GM12872 (cell line): Measurements from ENCODE around the gene KCNAB2.
A peak's percentile ranks its signal among the peaks of the same experiment; 100 is the strongest.

Source experiments
- TF ChIP-seq, protein P1 (sequence below): IDR thresholded peaks from 3 replicates; pipeline ENCODE4 v1.5.1; 2011; ENCODE audit warnings: low read depth, mild to moderate bottlenecking, low read length, moderate library complexity; ENCODE audit not compliant: insufficient read depth

Gene KCNAB2

DNA sequence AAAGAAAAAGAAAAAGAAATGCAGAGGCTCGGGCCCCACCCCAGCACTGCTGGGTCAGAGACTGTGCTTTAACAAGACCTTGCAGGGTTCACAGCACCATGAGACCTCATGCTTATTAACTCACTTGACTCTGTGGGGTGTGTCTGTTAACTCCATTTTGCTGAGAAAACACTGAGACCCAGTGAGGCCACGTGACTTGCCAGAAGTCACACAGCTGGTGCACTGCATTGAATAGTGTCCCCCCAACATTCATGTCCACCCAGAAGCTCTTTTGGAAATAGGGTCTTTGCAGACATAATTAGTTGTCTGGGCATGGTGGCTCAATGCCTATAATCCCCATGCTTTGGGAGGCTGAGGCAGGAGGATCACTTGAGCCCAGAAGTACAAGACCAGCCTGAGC lies 94.7 kb downstream of the KCNAB2 start:
- TF ChIP-seq, protein P1, sequence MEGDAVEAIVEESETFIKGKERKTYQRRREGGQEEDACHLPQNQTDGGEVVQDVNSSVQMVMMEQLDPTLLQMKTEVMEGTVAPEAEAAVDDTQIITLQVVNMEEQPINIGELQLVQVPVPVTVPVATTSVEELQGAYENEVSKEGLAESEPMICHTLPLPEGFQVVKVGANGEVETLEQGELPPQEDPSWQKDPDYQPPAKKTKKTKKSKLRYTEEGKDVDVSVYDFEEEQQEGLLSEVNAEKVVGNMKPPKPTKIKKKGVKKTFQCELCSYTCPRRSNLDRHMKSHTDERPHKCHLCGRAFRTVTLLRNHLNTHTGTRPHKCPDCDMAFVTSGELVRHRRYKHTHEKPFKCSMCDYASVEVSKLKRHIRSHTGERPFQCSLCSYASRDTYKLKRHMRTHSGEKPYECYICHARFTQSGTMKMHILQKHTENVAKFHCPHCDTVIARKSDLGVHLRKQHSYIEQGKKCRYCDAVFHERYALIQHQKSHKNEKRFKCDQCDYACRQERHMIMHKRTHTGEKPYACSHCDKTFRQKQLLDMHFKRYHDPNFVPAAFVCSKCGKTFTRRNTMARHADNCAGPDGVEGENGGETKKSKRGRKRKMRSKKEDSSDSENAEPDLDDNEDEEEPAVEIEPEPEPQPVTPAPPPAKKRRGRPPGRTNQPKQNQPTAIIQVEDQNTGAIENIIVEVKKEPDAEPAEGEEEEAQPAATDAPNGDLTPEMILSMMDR: no peak

DNA sequence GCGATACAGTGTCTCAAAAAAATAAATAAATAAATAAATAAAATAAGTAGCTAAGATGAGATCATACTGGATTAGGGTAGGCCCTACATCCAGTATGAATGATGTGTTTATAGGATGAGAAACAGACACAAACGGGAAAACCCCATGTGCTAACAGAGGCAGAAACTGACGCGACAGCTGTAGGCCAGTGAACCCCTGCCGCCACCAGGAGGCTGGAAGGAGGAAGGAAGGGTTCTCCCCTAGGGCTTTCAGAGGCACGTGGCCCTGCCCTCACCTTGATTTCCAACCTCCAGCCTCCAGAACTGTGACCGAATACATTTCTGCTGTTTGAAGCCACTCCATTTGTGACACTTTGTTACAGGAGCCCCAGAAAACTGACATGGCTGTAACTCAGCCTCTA lies 95.9 kb downstream of the KCNAB2 start:
- TF ChIP-seq, protein P1: peak; percentile 49; the same call in 2 of the 3 replicates

DNA sequence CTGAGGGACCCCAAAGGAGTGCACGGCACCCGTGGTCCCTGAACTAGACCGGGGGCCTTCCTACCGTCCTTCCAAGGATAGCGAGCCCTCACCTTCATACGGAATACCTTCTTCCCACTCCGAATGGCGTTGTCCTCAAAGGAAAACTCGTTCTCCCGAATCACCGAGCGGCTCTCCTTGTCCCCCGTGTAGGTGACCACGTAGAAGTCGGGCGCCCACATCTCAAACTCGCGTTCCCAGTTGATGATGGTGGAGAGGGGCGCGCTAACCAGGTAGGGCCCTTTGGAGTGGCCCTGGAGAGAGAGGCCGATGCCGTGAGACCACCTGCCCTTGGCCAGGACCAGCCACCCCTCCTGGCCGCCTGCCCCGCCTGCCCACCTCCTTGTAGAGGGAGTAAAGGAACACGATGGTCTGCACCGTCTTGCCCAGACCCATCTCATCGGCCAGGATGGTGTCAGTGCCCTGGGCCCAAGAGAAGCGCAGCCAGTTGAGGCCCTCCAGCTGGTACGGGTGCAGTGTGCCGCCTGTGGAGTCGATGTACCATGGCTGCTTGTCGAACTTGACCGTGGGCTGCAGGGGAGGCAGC lies 96.4 kb downstream of the KCNAB2 start:
- TF ChIP-seq, protein P1: no peak

DNA sequence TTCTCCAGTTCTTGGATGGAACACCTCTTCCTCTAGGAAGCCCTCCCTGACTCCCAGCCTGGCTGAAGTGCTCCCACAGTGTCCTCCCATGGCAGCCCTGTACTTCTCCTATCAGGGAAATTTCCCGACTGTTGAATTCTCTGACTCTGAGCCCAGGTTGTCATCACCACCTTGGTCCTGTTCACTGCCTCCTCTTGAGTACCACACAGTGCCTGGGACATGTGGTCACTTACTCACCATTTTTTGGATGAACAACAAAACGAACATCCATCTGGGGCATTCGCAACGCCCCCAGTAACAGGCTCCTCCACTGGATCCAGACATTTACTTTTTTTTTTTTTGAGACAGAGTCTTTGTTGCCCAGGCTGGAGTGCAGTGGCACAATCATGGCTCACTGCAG lies 97.0 kb downstream of the KCNAB2 start:
- TF ChIP-seq, protein P1: no peak

DNA sequence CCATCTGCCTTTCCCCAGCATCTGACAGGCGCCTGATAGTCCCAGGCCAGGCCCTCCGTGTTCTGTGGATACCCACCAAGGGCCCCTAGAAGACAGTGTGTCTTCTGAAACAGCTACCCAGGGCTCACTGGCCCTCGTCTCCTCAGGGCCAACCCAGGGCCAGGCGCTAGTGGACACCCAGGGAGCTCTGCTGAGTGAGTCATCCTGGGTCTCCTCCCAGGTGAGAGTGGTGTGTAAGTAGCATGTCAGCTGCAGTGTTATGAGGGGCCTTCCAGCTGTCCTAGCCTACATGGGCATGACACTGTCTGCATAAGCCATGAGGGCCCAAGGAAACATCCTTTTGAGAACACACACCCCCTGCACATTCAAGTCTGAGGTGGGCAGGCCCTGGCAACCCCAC lies 97.7 kb downstream of the KCNAB2 start:
- TF ChIP-seq, protein P1: no peak

DNA sequence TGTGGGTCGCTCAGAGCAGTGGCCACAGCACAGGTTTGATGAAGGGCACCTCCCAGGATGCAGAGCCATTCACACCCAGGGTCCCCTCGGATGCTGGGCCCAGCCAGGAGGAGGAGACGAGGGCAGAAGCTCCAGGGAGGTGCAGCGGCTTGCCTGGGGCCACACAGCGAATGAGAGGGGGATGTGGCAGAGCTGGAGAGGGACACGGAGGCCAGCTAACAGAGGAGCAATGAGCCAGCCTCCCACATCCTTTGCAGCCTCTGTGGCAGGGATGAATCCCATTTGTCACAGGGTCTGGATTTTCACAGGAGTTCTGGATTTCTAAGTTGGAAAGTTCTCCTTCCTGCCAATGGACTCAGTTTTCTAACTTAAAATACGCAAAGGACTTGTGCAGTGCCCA lies 98.5 kb downstream of the KCNAB2 start:
- TF ChIP-seq, protein P1: no peak

DNA sequence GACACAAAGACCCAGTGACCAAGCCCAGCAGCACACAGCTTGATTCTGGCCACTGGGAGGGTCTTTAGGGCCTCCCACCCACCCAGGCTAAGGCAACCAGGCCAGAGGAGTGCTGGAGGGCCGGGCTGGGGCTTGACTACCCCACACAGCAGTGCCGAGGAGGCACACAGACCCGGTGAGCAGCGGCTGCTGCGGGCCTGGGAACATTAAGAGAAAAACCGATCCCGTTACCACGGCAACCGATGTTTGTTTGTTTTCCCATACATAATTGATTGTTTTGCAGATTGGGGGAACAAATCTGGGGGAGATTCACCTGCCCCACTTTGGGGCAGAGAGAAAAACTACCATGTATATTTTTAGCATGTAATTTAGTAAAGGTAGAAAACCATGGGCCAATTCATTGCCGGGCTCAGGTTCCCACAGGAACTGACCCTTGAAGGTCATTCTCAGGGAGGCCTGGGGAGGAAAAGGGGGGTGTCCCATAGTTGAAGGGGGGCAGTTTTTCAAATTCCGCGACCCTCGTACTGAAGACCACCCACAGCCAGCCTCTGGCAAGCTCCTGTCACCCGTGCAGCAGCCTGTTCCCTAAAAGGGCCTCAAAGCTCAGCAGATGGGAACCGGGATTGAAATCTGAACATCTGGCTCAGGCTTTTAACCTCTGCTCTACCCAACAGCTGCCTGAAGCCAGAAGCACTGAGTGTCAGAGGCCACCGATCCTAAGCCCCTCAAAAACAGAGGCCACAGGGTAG lies 99.1 kb downstream of the KCNAB2 start:
- TF ChIP-seq, protein P1: no peak
